ENCODE measurements around the gene KIF26B.
"Not testable (repeated sequence)": the region's sequence is repeated elsewhere in the genome, so short reads cannot be mapped to it uniquely, and the experiment has no call there.

The KIF26B gene

DNA sequence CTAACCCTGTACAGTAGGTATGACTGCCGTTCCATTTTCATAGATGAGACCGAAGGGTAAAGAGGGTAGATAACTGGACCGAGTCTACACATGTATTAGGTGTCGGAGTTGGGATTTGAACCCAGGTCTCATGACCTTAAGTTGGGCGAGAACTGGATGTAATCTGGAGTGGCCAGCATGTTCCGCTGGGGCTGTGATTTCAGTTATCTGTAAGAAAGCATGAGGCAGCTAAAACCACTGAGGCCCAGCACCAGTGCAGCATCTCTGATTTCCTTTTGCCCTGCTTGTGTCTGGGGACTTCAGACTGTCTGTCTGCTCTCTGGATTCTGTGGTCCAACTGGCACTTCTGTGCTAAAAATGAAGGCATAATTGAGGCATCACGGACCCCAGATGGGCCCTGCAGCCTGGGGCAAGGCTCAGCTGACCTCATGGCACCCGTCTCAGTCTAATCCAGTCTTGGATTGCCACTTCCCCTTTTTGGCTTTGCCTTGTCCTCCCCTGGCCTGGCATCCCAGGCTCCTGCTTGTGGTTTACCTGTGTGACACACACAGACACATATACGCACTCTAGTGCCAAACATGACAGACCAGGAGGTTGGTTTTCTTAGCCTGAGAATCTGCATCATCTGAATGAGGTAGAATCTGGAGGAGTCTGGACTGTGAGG is 180.2 kb downstream of the KIF26B start:
- Histone ChIP-seq H3K27ac (ENCODE audit: low read length) (no peak overlapping the region), H3K4me1 (ENCODE audit: control insufficient read depth, low read depth, low read length) (peaks cover 3% of the 10 kb centered on the region), H3K4me3 (ENCODE audit: low read length) (no peak overlapping the region), H3K36me3 (ENCODE audit: control insufficient read depth, low read depth, low read length) (no peaks in the 10 kb centered on the region), H3K27me3 (ENCODE audit: control insufficient read depth, insufficient read depth, low read length) (peaks cover 11% of the 10 kb centered on the region), H3K9me3 (ENCODE audit: control insufficient read depth, low read depth, low read length) (no peaks in the 10 kb centered on the region), H3K9ac (ENCODE audit: low read length) (no peak overlapping the region)

DNA sequence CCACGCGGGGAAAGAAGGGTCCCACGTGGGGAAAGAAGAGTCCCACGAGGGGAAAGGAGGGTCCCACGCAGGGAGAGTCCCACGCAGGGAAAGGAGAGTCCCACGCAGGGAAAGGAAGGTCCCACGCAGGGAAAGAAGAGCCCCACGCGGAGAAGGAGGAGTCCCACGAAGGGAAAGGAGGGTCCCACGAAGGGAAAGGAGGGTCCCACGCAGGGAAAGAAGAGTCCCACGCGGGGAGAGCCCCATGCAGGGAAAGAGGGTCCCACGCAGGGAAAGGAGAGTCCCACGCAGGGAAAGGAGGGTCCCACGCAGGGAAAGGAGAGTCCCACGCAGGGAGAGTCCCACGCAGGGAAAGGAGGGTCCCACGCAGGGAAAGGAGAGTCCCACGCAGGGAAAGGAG is 180.9 kb downstream of the KIF26B start:
- not testable (repeated sequence) for H3K9me3 ChIP-seq (ENCODE audit: control insufficient read depth, low read depth, low read length); H3K36me3 ChIP-seq (ENCODE audit: control insufficient read depth, low read depth, low read length); H3K4me1 ChIP-seq (ENCODE audit: control insufficient read depth, low read depth, low read length); H3K9ac ChIP-seq (ENCODE audit: low read length); H3K27ac ChIP-seq (ENCODE audit: low read length); H3K4me3 ChIP-seq (ENCODE audit: low read length)
- H3K27me3 ChIP-seq (ENCODE audit: control insufficient read depth, insufficient read depth, low read length) = peaks cover 11% of the 10 kb centered on the region

- Histone ChIP-seq H3K27ac (ENCODE audit: low read length) (no peak overlapping the region), H3K9ac (ENCODE audit: low read length) (no peak overlapping the region), H3K4me3 (ENCODE audit: low read length) (no peak overlapping the region), H3K9me3 (ENCODE audit: control insufficient read depth, low read depth, low read length) (no peaks in the 10 kb centered on the region), H3K4me1 (ENCODE audit: control insufficient read depth, low read depth, low read length) (peaks cover 3% of the 10 kb centered on the region), H3K36me3 (ENCODE audit: control insufficient read depth, low read depth, low read length) (no peaks in the 10 kb centered on the region), H3K27me3 (ENCODE audit: control insufficient read depth, insufficient read depth, low read length) (peaks cover 4% of the 10 kb centered on the region)
These were observed 181.6 kb downstream of the KIF26B start for GRCh38 chr1:245336149-245336983.

DNA sequence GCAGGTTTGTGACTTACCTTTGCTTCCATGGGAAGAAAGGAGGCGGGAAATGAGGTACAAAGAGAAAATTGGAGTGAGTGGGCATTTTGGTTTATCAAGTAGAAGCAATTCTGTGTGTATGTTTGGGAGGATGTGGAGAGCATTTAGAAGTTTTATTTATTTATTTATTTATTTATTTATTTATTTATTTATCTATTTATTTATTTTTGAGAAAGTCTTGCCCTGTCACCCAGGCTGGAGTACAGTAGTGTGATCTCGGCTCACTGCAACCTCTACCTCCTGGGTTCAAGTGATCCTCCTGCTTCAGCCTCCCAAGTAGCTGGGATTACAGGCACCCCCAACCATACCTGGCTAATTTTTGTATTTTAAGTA is 182.2 kb downstream of the KIF26B start:
- not testable (repeated sequence) for H3K27ac ChIP-seq (ENCODE audit: low read length); H3K4me3 ChIP-seq (ENCODE audit: low read length); H3K36me3 ChIP-seq (ENCODE audit: control insufficient read depth, low read depth, low read length); H3K27me3 ChIP-seq (ENCODE audit: control insufficient read depth, insufficient read depth, low read length); H3K9ac ChIP-seq (ENCODE audit: low read length); H3K9me3 ChIP-seq (ENCODE audit: control insufficient read depth, low read depth, low read length); H3K4me1 ChIP-seq (ENCODE audit: control insufficient read depth, low read depth, low read length)

- no peak overlapping the region for H3K4me3 ChIP-seq (ENCODE audit: low read length)
- H3K36me3 ChIP-seq (ENCODE audit: control insufficient read depth, low read depth, low read length) = no peaks in the 10 kb centered on the region
- H3K27me3 ChIP-seq (ENCODE audit: control insufficient read depth, insufficient read depth, low read length) = no peaks in the 10 kb centered on the region
- H3K4me1 ChIP-seq (ENCODE audit: control insufficient read depth, low read depth, low read length) = peaks cover 3% of the 10 kb centered on the region
- H3K27ac ChIP-seq (ENCODE audit: low read length) = no peak overlapping the region
- no peak overlapping the region for H3K9ac ChIP-seq (ENCODE audit: low read length)
- H3K9me3 ChIP-seq (ENCODE audit: control insufficient read depth, low read depth, low read length) = no peaks in the 10 kb centered on the region
These were observed 183.2 kb downstream of the KIF26B start for GRCh38 chr1:245337829-245338484.

GRCh38 chr1:245338485-245338877 is 183.7 kb downstream of the KIF26B start:
- H3K9ac ChIP-seq (ENCODE audit: low read length) = no peak overlapping the region
- H3K27me3 ChIP-seq (ENCODE audit: control insufficient read depth, insufficient read depth, low read length) = no peaks in the 10 kb centered on the region
- no peak overlapping the region for H3K27ac ChIP-seq (ENCODE audit: low read length)

DNA sequence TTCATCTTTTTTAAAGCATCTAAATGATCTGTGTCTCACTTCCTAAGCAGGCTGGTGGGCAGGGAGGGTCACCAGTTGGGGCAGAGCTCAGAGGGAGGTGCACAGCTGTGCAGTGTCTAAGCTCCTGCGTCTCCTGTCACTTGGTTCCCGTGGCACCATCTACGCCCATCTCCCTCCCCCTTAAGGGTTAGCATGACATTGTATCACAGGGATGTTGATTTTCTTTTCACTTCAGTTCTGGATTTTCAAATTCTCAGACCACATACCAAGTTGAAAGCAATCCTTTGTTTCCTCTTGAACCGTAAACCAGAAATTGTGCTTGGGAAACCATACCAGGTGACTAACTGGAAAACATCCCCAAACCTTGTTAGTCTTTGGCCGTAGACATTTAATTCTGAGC is 187.0 kb downstream of the KIF26B start:
- Histone ChIP-seq H3K9me3 (ENCODE audit: control insufficient read depth, low read depth, low read length) (no peaks in the 10 kb centered on the region), H3K27ac (ENCODE audit: low read length) (no peak overlapping the region), H3K9ac (ENCODE audit: low read length) (no peak overlapping the region), H3K27me3 (ENCODE audit: control insufficient read depth, insufficient read depth, low read length) (no peaks in the 10 kb centered on the region), H3K4me3 (ENCODE audit: low read length) (no peak overlapping the region), H3K4me1 (ENCODE audit: control insufficient read depth, low read depth, low read length) (peaks cover under 1% of the 10 kb centered on the region), H3K36me3 (ENCODE audit: control insufficient read depth, low read depth, low read length) (no peaks in the 10 kb centered on the region)

More at GRCh38 chr1:245338485-245338877, 183.7 kb downstream of the KIF26B start:
- Histone ChIP-seq H3K9me3 (ENCODE audit: control insufficient read depth, low read depth, low read length) (no peaks in the 10 kb centered on the region), H3K4me3 (ENCODE audit: low read length) (no peak overlapping the region), H3K4me1 (ENCODE audit: control insufficient read depth, low read depth, low read length) (peaks cover 3% of the 10 kb centered on the region), H3K36me3 (ENCODE audit: control insufficient read depth, low read depth, low read length) (no peaks in the 10 kb centered on the region)

GRCh38 chr1:245345191-245345884 is 190.6 kb downstream of the KIF26B start:
- Histone ChIP-seq H3K36me3 (ENCODE audit: control insufficient read depth, low read depth, low read length) (no peaks in the 10 kb centered on the region), H3K4me1 (ENCODE audit: control insufficient read depth, low read depth, low read length) (no peaks in the 10 kb centered on the region), H3K27me3 (ENCODE audit: control insufficient read depth, insufficient read depth, low read length) (no peaks in the 10 kb centered on the region), H3K9me3 (ENCODE audit: control insufficient read depth, low read depth, low read length) (no peaks in the 10 kb centered on the region), H3K4me3 (ENCODE audit: low read length) (no peak overlapping the region), H3K27ac (ENCODE audit: low read length) (no peak overlapping the region), H3K9ac (ENCODE audit: low read length) (no peak overlapping the region)

DNA sequence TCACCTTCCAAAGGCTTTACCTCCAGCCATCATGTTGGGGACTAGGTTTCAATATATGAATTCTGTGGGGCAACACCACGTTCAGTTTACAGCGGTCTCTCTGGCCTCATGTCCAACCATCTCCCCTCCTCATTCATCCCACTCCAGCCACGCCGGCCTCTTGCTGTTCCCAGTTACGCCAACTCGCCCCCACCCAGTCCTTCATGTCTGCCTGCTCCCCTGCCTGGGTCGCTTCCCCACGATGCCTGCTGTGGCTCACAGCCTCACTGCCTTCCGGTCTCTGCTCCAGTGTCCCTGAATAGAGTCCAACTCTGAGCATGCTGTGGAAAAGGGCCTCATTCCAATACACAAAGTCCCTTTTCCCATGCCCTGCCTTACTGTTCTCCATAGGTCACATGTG is 193.8 kb downstream of the KIF26B start:
- Histone ChIP-seq H3K9me3 (ENCODE audit: control insufficient read depth, low read depth, low read length) (no peaks in the 10 kb centered on the region), H3K4me3 (ENCODE audit: low read length) (no peak overlapping the region), H3K27me3 (ENCODE audit: control insufficient read depth, insufficient read depth, low read length) (no peaks in the 10 kb centered on the region), H3K27ac (ENCODE audit: low read length) (no peak overlapping the region), H3K9ac (ENCODE audit: low read length) (no peak overlapping the region), H3K36me3 (ENCODE audit: control insufficient read depth, low read depth, low read length) (no peaks in the 10 kb centered on the region), H3K4me1 (ENCODE audit: control insufficient read depth, low read depth, low read length) (no peaks in the 10 kb centered on the region)

DNA sequence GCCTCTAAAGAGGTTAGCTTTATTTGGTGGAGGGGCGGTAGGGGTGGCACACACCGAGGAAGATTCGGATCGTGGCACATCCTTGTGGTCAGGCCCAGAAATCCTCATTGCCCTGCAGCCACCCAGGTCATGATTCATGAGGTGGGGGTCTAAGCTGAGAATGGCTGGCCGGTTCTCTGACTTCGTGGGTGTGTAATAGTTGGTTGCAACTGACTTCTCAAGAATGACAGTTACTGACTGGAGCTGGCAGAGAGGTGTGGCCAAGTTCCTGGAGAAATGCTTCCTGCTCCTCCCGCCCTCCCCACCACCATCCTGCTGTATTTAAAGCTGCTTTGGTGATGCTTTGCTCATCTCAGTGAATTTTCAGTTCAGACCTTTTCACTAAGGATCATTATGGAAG is 198.6 kb downstream of the KIF26B start:
- H3K36me3 ChIP-seq (ENCODE audit: control insufficient read depth, low read depth, low read length) = no peaks in the 10 kb centered on the region
- H3K4me1 ChIP-seq (ENCODE audit: control insufficient read depth, low read depth, low read length) = no peaks in the 10 kb centered on the region
- H3K9ac ChIP-seq (ENCODE audit: low read length) = no peak overlapping the region
- no peak overlapping the region for H3K4me3 ChIP-seq (ENCODE audit: low read length)
- H3K9me3 ChIP-seq (ENCODE audit: control insufficient read depth, low read depth, low read length) = no peaks in the 10 kb centered on the region
- H3K27ac ChIP-seq (ENCODE audit: low read length) = no peak overlapping the region
- H3K27me3 ChIP-seq (ENCODE audit: control insufficient read depth, insufficient read depth, low read length) = no peaks in the 10 kb centered on the region

- no peaks in the 10 kb centered on the region for H3K27me3 ChIP-seq (ENCODE audit: control insufficient read depth, insufficient read depth, low read length)
- no peak overlapping the region for H3K4me3 ChIP-seq (ENCODE audit: low read length)
- H3K9me3 ChIP-seq (ENCODE audit: control insufficient read depth, low read depth, low read length) = no peaks in the 10 kb centered on the region
- H3K27ac ChIP-seq (ENCODE audit: low read length) = no peak overlapping the region
- H3K4me1 ChIP-seq (ENCODE audit: control insufficient read depth, low read depth, low read length) = no peaks in the 10 kb centered on the region
- H3K36me3 ChIP-seq (ENCODE audit: control insufficient read depth, low read depth, low read length) = no peaks in the 10 kb centered on the region
- H3K9ac ChIP-seq (ENCODE audit: low read length) = no peak overlapping the region
These were observed 199.4 kb downstream of the KIF26B start for GRCh38 chr1:245353915-245354775.
